HepG2 (cell line): ENCODE data around the gene ZCWPW2. TPM values are rescaled to one million over a fixed set of nuclear protein-coding genes. Genes with fewer than 3 reads are reported as not detected.

ENCODE experiments used
- ATAC-seq: fragments of 200-7000 bp; cut with Tn5 transposase; 3 replicates; pipeline ENCODE4 v1.9.1; 2020; ENCODE audit warnings: mild to moderate bottlenecking, moderate library complexity
- BruUV-seq: library from RNA; stranded (reverse); fragments of 400-500 nt; replicated peaks from 2 replicates; lab custom pipeline; 2021; lab: Mats Ljungman, UMichigan
- CTCF ChIA-PET: fragments of 300-600 bp; formaldehyde crosslinking; extraction: SDS; loops from one replicate; lab custom pipeline; 2021; ENCODE audit warnings: low total read pairs, inconsistent platforms, low intra/inter-chr PET ratio; lab: Yijun Ruan, JAX
- POLR2A ChIA-PET: fragments of 350-600 bp; sonication (Branson Sonifier 250); formaldehyde crosslinking; loops from one replicate; lab custom pipeline; 2020; ENCODE audit warnings: antibody characterized with exemption, inconsistent platforms; lab: Yijun Ruan, JAX
- DNase-seq: peaks from one replicate; pipeline ENCODE4 v3.0.0-alpha.2; 2015; ENCODE audit warnings: low spot score
- FAIRE-seq: peaks from 3 replicates; lab custom pipeline; 2011; peaks lifted over from hg19 to GRCh38; lab: Jason Lieb, UNC
- H2AFZ ChIP-seq: one replicate; pipeline ENCODE4 v1.6.1; 2011; ENCODE audit warnings: low read length, inconsistent platforms
- H3K27ac ChIP-seq: fragments of 300-600 bp; 3 replicates; pipeline ENCODE4 v1.8.0; 2011; ENCODE audit warnings: mixed run types, mild to moderate bottlenecking, mixed read lengths, low read length, inconsistent platforms; ENCODE audit not compliant: insufficient read depth; ENCODE audit errors: extremely low read length
- H3K27me3 ChIP-seq, 2 experiments: fragments of 200-600 bp in 1 of 2; 2 replicates in 1 of 2; 3 replicates in 1 of 2; pipeline versions ENCODE4 v1.6.0 to v1.8.0; 2011; ENCODE audit warnings: low read length in 2 of 2, mild to moderate bottlenecking in 2 of 2, moderate library complexity in 2 of 2, inconsistent platforms in 1 of 2; ENCODE audit not compliant: insufficient read depth in 2 of 2, control insufficient read depth in 1 of 2
- H3K36me3 ChIP-seq, 2 experiments: fragments of 200-600 bp in 1 of 2; replicated peaks in 1 of 2; 2 replicates in 1 of 2; 3 replicates in 1 of 2; pipeline versions ENCODE4 v1.5.1 to v1.8.0; 2011; ENCODE audit warnings: low read length in 2 of 2, inconsistent platforms in 1 of 2; ENCODE audit not compliant: insufficient read depth in 2 of 2, control insufficient read depth in 1 of 2
- H3K4me1 ChIP-seq: 2 replicates; pipeline ENCODE4 v1.5.1; 2012; ENCODE audit warnings: low read length, inconsistent platforms; ENCODE audit not compliant: insufficient read depth
- H3K4me2 ChIP-seq: 2 replicates; pipeline ENCODE4 v1.6.0; 2011; ENCODE audit warnings: low read depth, low read length, inconsistent platforms
- H3K4me3 ChIP-seq, 3 experiments: fragments of 200-600 bp in 1 of 3; sonication (generic), shearing (Covaris generic) in 1 of 3; replicated peaks in 1 of 3; 2 replicates each; pipeline ENCODE4 v1.5.1; 2011 to 2016; ENCODE audit warnings: low read length in 3 of 3, inconsistent platforms in 2 of 3, low read depth in 2 of 3, mild to moderate bottlenecking in 2 of 3, control low read depth in 1 of 3, mixed read lengths in 1 of 3; ENCODE audit not compliant: insufficient read depth in 1 of 3
- H3K79me2 ChIP-seq: one replicate; pipeline ENCODE4 v1.6.1; 2011; ENCODE audit warnings: low read length, inconsistent platforms; ENCODE audit not compliant: insufficient read depth
- H3K9ac ChIP-seq: 2 replicates; pipeline ENCODE4 v1.6.0; 2011; ENCODE audit warnings: mild to moderate bottlenecking, low read depth, low read length, inconsistent platforms; ENCODE audit not compliant: insufficient read depth
- H3K9me3 ChIP-seq: 2 replicates; pipeline ENCODE4 v1.5.1; 2012; ENCODE audit warnings: mild to moderate bottlenecking, low read length
- H4K20me1 ChIP-seq: 2 replicates; pipeline ENCODE4 v1.6.0; 2011; ENCODE audit warnings: inconsistent platforms, mild to moderate bottlenecking, low read length, moderate library complexity; ENCODE audit not compliant: insufficient read depth
- CHCHD3 ChIP-seq: sonication (generic); formaldehyde crosslinking; IDR thresholded peaks from 2 replicates; pipeline ENCODE4 v1.8.0; 2022; ENCODE audit warnings: mild to moderate bottlenecking, missing genetic modification reagents, moderate library complexity
- ETV5 ChIP-seq: IDR thresholded peaks from 2 replicates; pipeline ENCODE4 v1.6.1; 2018; ENCODE audit warnings: missing biosample characterization, missing genetic modification reagents, inconsistent platforms, borderline replicate concordance
- FIP1L1 ChIP-seq: fragments of 200-400 bp; formaldehyde crosslinking; IDR thresholded peaks from 2 replicates; pipeline ENCODE4 v1.6.1; 2018; ENCODE audit warnings: low read depth, mild to moderate bottlenecking, low read length, moderate library complexity, borderline replicate concordance; ENCODE audit not compliant: insufficient read depth
- GPN1 ChIP-seq: sonication (generic); formaldehyde crosslinking; IDR thresholded peaks from 2 replicates; pipeline ENCODE4 v1.5.1; 2020; ENCODE audit warnings: missing genetic modification reagents, borderline replicate concordance
- RNF2 ChIP-seq: fragments of 450-650 bp; conservative IDR thresholded peaks from 2 replicates; pipeline ENCODE4 v1.6.1; 2016; ENCODE audit warnings: low read depth
- SIX1 ChIP-seq: sonication (generic); formaldehyde crosslinking; IDR thresholded peaks from 2 replicates; pipeline ENCODE4 v1.4.0; 2020; ENCODE audit warnings: missing genetic modification reagents, borderline replicate concordance
- ZNF234 ChIP-seq: sonication (generic); formaldehyde crosslinking; conservative IDR thresholded peaks from 2 replicates; pipeline ENCODE4 v1.5.1; 2020; ENCODE audit warnings: mild to moderate bottlenecking, missing genetic modification reagents
- ZNF777 ChIP-seq: sonication (generic); formaldehyde crosslinking; IDR thresholded peaks from 2 replicates; pipeline ENCODE4 v1.4.0; 2020; ENCODE audit warnings: missing genetic modification reagents
- WGBS: methylation state at CpG from one replicate; pipeline ENCODE4 v1.1.6; 2017; ENCODE audit warnings: low lambda C conversion rate; 5-methylcytosine and 5-hydroxymethylcytosine counted together
- in situ Hi-C: cut with HindIII; loops from 2 replicates; pipeline ENCODE4 v1.10.0; 2017; ENCODE audit warnings: low pct_unique_long_range_greater_than_20kb; ENCODE audit not compliant: extremely low pct_ligation_motif_present
- intact Hi-C: fragments of 100-400 bp; cut with micrococcal nuclease; formaldehyde crosslinking; loops from one replicate; pipeline ENCODE4 v1.10.0; 2022; ENCODE audit not compliant: unreplicated experiment
- polyA plus RNA-seq, 8 experiments: library from polyadenylated mRNA; depleted of rRNA in 3 of 8; stranded (reverse) in 7 of 8; unstranded in 1 of 8; fragments of >200 nt; fragmentation: Illumina TruSeq in 4 of 8; extraction: Trizol in 4 of 8; gene quantifications; 2 replicates each; pipeline versions ENCODE4 v1.2.1 to v1.2.3, GENCODE V29; 2011 to 2016; ENCODE audit warnings: low read depth in 4 of 8, missing spikeins in 1 of 8, mixed read lengths in 1 of 8; ENCODE audit not compliant: insufficient read depth in 1 of 8
- total RNA-seq, 5 experiments: library from RNA; depleted of rRNA; stranded (reverse); fragments of >200 nt; fragmentation: Illumina TruSeq; extraction: Trizol; gene quantifications; 2 replicates each; pipeline ENCODE4 v1.2.3, GENCODE V29; 2016; ENCODE audit warnings: low read depth in 1 of 5
- TF ChIP-seq, protein P1 (sequence below): sonication (generic); formaldehyde crosslinking; IDR thresholded peaks from 2 replicates; pipeline ENCODE4 v1.5.1; 2020; ENCODE audit warnings: missing genetic modification reagents, mild to moderate bottlenecking, borderline replicate concordance

Gene ZCWPW2
- total and polyA plus RNA-seq, 2 of the 13 experiments (the other 11 are each of a cell fraction or from before 2014, with no cell fraction given) = 0.17 to 0.53 TPM

DNA sequence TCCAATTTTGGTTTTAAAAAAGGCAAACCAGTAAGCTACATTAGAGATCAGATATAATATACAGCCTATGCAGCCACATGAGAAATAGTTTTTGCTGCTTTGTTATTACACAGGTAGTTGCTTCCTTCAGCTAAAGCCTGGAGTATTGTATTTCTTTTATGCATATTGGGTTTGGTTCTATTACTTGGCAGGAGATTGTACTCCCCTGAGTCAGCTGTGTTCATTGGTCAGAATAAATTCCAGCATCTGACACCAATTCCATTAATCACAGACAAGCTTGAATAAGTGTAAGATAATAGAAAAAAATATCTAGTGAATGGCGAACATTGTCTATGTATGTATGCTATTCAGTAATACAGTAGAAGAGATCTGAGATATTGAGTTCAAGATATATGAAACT, 26.1 kb upstream of the ZCWPW2 start:
- Histone ChIP-seq H3K79me2 (no peaks in the 10 kb centered on the region), H3K27ac (no peak overlapping the region), H3K4me3 (no peak overlapping the region), H3K27me3 (no peaks in the 10 kb centered on the region), H3K4me2 (no peak overlapping the region), H3K9me3 (no peaks in the 10 kb centered on the region), H3K9ac (no peak overlapping the region), H3K4me1 (peaks cover 53% of the 10 kb centered on the region)
- no TSS peak for BruUV-seq
- ATAC-seq = no peak
- in situ Hi-C loops = loop anchor here (5.0 kb wide), 1 partner anchor 610 kb away; no protein-coding TSS in a partner anchor
- intact Hi-C loops = loop anchor here (10.0 kb wide), 2 partner anchors 248 to 408 kb away; no protein-coding TSS in a partner anchor
- no peak for DNase-seq
- WGBS = 95% methylated on average over 1 of the region's 1 CpG
- CTCF ChIA-PET = no interaction called here
- no peak for FAIRE-seq
- TF ChIP-seq ETV5 (CRISPR knock-in tag) (no peak), ZNF234 (CRISPR knock-in tag) (no peak), ZNF777 (CRISPR knock-in tag) (no peak), GPN1 (no peak), CHCHD3 (CRISPR knock-in tag) (no peak), SIX1 (no peak), RNF2 (no peak), FIP1L1 (no peak)
- TF ChIP-seq, protein P1, sequence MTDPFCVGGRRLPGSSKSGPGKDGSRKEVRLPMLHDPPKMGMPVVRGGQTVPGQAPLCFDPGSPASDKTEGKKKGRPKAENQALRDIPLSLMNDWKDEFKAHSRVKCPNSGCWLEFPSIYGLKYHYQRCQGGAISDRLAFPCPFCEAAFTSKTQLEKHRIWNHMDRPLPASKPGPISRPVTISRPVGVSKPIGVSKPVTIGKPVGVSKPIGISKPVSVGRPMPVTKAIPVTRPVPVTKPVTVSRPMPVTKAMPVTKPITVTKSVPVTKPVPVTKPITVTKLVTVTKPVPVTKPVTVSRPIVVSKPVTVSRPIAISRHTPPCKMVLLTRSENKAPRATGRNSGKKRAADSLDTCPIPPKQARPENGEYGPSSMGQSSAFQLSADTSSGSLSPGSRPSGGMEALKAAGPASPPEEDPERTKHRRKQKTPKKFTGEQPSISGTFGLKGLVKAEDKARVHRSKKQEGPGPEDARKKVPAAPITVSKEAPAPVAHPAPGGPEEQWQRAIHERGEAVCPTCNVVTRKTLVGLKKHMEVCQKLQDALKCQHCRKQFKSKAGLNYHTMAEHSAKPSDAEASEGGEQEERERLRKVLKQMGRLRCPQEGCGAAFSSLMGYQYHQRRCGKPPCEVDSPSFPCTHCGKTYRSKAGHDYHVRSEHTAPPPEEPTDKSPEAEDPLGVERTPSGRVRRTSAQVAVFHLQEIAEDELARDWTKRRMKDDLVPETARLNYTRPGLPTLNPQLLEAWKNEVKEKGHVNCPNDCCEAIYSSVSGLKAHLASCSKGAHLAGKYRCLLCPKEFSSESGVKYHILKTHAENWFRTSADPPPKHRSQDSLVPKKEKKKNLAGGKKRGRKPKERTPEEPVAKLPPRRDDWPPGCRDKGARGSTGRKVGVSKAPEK (CRISPR knock-in tag) = no peak
- TF ChIP-seq, all 625 proteins: peak for 0
- Histone ChIP-seq H2AFZ (no peak overlapping the region), H3K36me3 (peaks cover 0 to 7% of the 10 kb centered on the region in 2 experiments; a peak in 3 of 5 replicates), H4K20me1 (no peaks in the 10 kb centered on the region; the same call in 1 of the 2 replicates)
- POLR2A ChIA-PET = interaction anchor here (1.2 kb wide), 1 partner anchor 26 kb away, joined by 5 read pairs; the partner anchor contains the start of genes AZI2 and ZCWPW2
